ENCODE measurements around the gene OLIG3.

OLIG3 gene

GRCh38 chr6:137494281-137494987 lies at the start of gene OLIG3:
Gene OLIG3, minus strand, starts transcription at chr6:137494394. Its CDS starts 224 bp downstream, at chr6:137494170.
- no peak for DNase-seq (ENCODE audit: low read depth)

GRCh38 chr6:137543114-137543513 lies 48.9 kb upstream of the OLIG3 start:
- no peak for DNase-seq (ENCODE audit: low read depth)

- DNase-seq (ENCODE audit: low read depth): no peak
Observed at GRCh38 chr6:137542713-137543112, 48.5 kb upstream of the OLIG3 start.

- no peak for DNase-seq (ENCODE audit: low read depth)
Observed at GRCh38 chr6:137541534-137542063, 47.4 kb upstream of the OLIG3 start.

GRCh38 chr6:137536104-137536773 lies 42.0 kb upstream of the OLIG3 start:
- DNase-seq (ENCODE audit: low read depth): no peak

GRCh38 chr6:137531376-137532092 lies 37.3 kb upstream of the OLIG3 start:
- DNase-seq (ENCODE audit: low read depth): no peak

- DNase-seq (ENCODE audit: low read depth): no peak
Observed at GRCh38 chr6:137530404-137530803, 36.2 kb upstream of the OLIG3 start.

- DNase-seq (ENCODE audit: low read depth): no peak
Observed at GRCh38 chr6:137522831-137523230, 28.6 kb upstream of the OLIG3 start.

GRCh38 chr6:137522198-137522798 lies 28.1 kb upstream of the OLIG3 start:
- no peak for DNase-seq (ENCODE audit: low read depth)

GRCh38 chr6:137520520-137520919 lies 26.3 kb upstream of the OLIG3 start:
- no peak for DNase-seq (ENCODE audit: low read depth)

- no peak for DNase-seq (ENCODE audit: low read depth)
Observed at GRCh38 chr6:137519629-137520176, 25.5 kb upstream of the OLIG3 start.

GRCh38 chr6:137518386-137518983 lies 24.3 kb upstream of the OLIG3 start:
- no peak for DNase-seq (ENCODE audit: low read depth)

GRCh38 chr6:137514418-137514817 lies 20.2 kb upstream of the OLIG3 start:
- DNase-seq (ENCODE audit: low read depth): no peak

- no peak for DNase-seq (ENCODE audit: low read depth)
Observed at GRCh38 chr6:137512757-137513605, 18.8 kb upstream of the OLIG3 start.

GRCh38 chr6:137510923-137511322 lies 16.7 kb upstream of the OLIG3 start:
- DNase-seq (ENCODE audit: low read depth): no peak

GRCh38 chr6:137498481-137499190 lies 4.4 kb upstream of the OLIG3 start:
- DNase-seq (ENCODE audit: low read depth): no peak

- DNase-seq (ENCODE audit: low read depth): no peak
Observed at GRCh38 chr6:137497721-137498463, 3.7 kb upstream of the OLIG3 start.

- no peak for DNase-seq (ENCODE audit: low read depth)
Observed at GRCh38 chr6:137496909-137497720, 2.9 kb upstream of the OLIG3 start.

Data from GM04504 (cell line).